HEK293 (cell line): ENCODE measurements around the gene CENPP.
A peak's percentile ranks its signal among the peaks of the same experiment; 100 is the strongest.

Experiments
- CTCF ChIA-PET: fragments of 350-600 bp; formaldehyde crosslinking; extraction: SDS; loops from one replicate; lab custom pipeline; 2021; ENCODE audit warnings: antibody characterized with exemption; lab: Yijun Ruan, JAX
- POLR2A ChIA-PET: fragments of 300-600 bp; formaldehyde crosslinking; extraction: SDS; loops from one replicate; lab custom pipeline; 2020; ENCODE audit warnings: antibody characterized with exemption, inconsistent platforms; lab: Yijun Ruan, JAX
- H3K27ac ChIP-seq: fragments of 200-500 bp; sonication (Bioruptor generic); 2 replicates; pipeline ENCODE4 v1.5.1; 2014; ENCODE audit warnings: low read depth, low read length, control low read depth, inconsistent platforms; ENCODE audit errors: extremely low read depth
- H3K36me3 ChIP-seq, 2 experiments: fragments of 200-500 bp in 1 of 2; sonication (Bioruptor generic) in 1 of 2; 1 replicate in 1 of 2; 2 replicates in 1 of 2; pipeline ENCODE4 v1.5.1; 2014 to 2017; ENCODE audit warnings: inconsistent platforms in 2 of 2, low read length in 2 of 2; ENCODE audit not compliant: control insufficient read depth in 2 of 2, insufficient read depth in 1 of 2
- H3K4me1 ChIP-seq: fragments of 200-500 bp; sonication (Bioruptor generic); 2 replicates; pipeline ENCODE4 v1.5.1; 2014; ENCODE audit warnings: mild to moderate bottlenecking, low read length, inconsistent platforms; ENCODE audit not compliant: control insufficient read depth, insufficient read depth
- H3K4me3 ChIP-seq: 2 replicates; pipeline ENCODE4 v1.5.1; 2011; ENCODE audit warnings: low read depth, mild to moderate bottlenecking, control low read depth, low read length, moderate library complexity
- H3K9me3 ChIP-seq: fragments of 200-500 bp; sonication (Bioruptor generic); 2 replicates; pipeline ENCODE4 v1.5.1; 2014; ENCODE audit warnings: low read depth, low read length, inconsistent platforms; ENCODE audit not compliant: control insufficient read depth, insufficient read depth
- BCL11B ChIP-seq: fragments of 450-650 bp; formaldehyde crosslinking; IDR thresholded peaks from 2 replicates; pipeline ENCODE4 v1.5.1; 2016; ENCODE audit warnings: low read depth, missing biosample characterization, missing genetic modification characterization
- GLI4 ChIP-seq: fragments of 450-650 bp; formaldehyde crosslinking; IDR thresholded peaks from 2 replicates; pipeline ENCODE4 v1.5.1; 2016; ENCODE audit warnings: missing biosample characterization, missing genetic modification characterization
- GLIS1 ChIP-seq: fragments of 450-650 bp; formaldehyde crosslinking; IDR thresholded peaks from 2 replicates; pipeline ENCODE4 v1.5.1; 2016; ENCODE audit warnings: missing biosample characterization, missing genetic modification characterization
- KLF17 ChIP-seq: fragments of 450-650 bp; formaldehyde crosslinking; IDR thresholded peaks from 2 replicates; pipeline ENCODE4 v1.5.1; 2016; ENCODE audit warnings: missing biosample characterization, missing genetic modification characterization
- OSR2 ChIP-seq: fragments of 450-650 bp; formaldehyde crosslinking; IDR thresholded peaks from 2 replicates; pipeline ENCODE4 v1.5.1; 2016; ENCODE audit warnings: missing biosample characterization, missing genetic modification characterization
- PRDM10 ChIP-seq: fragments of 450-650 bp; formaldehyde crosslinking; IDR thresholded peaks from 2 replicates; pipeline ENCODE4 v1.5.1; 2016; ENCODE audit warnings: missing biosample characterization, missing genetic modification characterization
- TSHZ1 ChIP-seq: fragments of 450-650 bp; formaldehyde crosslinking; IDR thresholded peaks from 2 replicates; pipeline ENCODE4 v1.5.1; 2016; ENCODE audit warnings: missing biosample characterization, missing genetic modification characterization, borderline replicate concordance
- ZBTB21 ChIP-seq: fragments of 450-650 bp; formaldehyde crosslinking; IDR thresholded peaks from 2 replicates; pipeline ENCODE4 v1.5.1; 2017; ENCODE audit warnings: missing biosample characterization, missing genetic modification characterization
- ZBTB7A ChIP-seq: fragments of 450-650 bp; formaldehyde crosslinking; IDR thresholded peaks from 2 replicates; pipeline ENCODE4 v1.5.1; 2016; ENCODE audit warnings: low read depth, missing biosample characterization, missing genetic modification characterization
- ZFHX2 ChIP-seq: fragments of 450-650 bp; formaldehyde crosslinking; conservative IDR thresholded peaks from 2 replicates; pipeline ENCODE4 v1.5.1; 2016; ENCODE audit warnings: missing biosample characterization, missing genetic modification characterization
- ZNF202 ChIP-seq: fragments of 450-650 bp; formaldehyde crosslinking; IDR thresholded peaks from 2 replicates; pipeline ENCODE4 v1.5.1; 2016; ENCODE audit warnings: missing biosample characterization, missing genetic modification characterization, borderline replicate concordance
- ZNF311 ChIP-seq: fragments of 450-650 bp; formaldehyde crosslinking; IDR thresholded peaks from 2 replicates; pipeline ENCODE4 v1.5.1; 2017; ENCODE audit warnings: missing biosample characterization, missing genetic modification characterization, borderline replicate concordance
- ZNF404 ChIP-seq: fragments of 450-650 bp; formaldehyde crosslinking; IDR thresholded peaks from 2 replicates; pipeline ENCODE4 v1.5.1; 2017; ENCODE audit warnings: missing biosample characterization, missing genetic modification characterization
- ZNF664 ChIP-seq: fragments of 450-650 bp; formaldehyde crosslinking; IDR thresholded peaks from 2 replicates; pipeline ENCODE4 v1.5.1; 2016; ENCODE audit warnings: missing biosample characterization, missing genetic modification characterization
- ZNF701 ChIP-seq: fragments of 450-650 bp; formaldehyde crosslinking; IDR thresholded peaks from 2 replicates; pipeline ENCODE4 v1.5.1; 2016; ENCODE audit warnings: missing biosample characterization, missing genetic modification characterization
- ZNF791 ChIP-seq: fragments of 450-650 bp; formaldehyde crosslinking; IDR thresholded peaks from 2 replicates; pipeline ENCODE4 v1.5.1; 2016; ENCODE audit warnings: missing biosample characterization, missing genetic modification characterization
- ZNF830 ChIP-seq: fragments of 450-650 bp; IDR thresholded peaks from 2 replicates; pipeline ENCODE4 v1.5.0; 2018; ENCODE audit warnings: missing biosample characterization, missing genetic modification characterization, low read depth, mild to moderate bottlenecking, moderate library complexity
- ZSCAN4 ChIP-seq: fragments of 450-650 bp; formaldehyde crosslinking; IDR thresholded peaks from 2 replicates; pipeline ENCODE4 v1.5.1; 2017; ENCODE audit warnings: missing biosample characterization, missing genetic modification characterization

The CENPP gene

GRCh38 chr9:92608909-92609445, 283.2 kb downstream of the CENPP start:
- no peak overlapping the region for H3K4me3 ChIP-seq
- no peak overlapping the region for H3K27ac ChIP-seq
- 0 out of 2 replicates have a peak, but pooled peaks cover 6% of the 10 kb centered on the region for H3K4me1 ChIP-seq
- no peaks in the 10 kb centered on the region for H3K9me3 ChIP-seq
- ChIA-PET CTCF (no interaction called here), POLR2A (no interaction called here)
- peaks cover 0 to 35% of the 10 kb centered on the region in 2 experiments; a peak in 1 of 3 replicates for H3K36me3 ChIP-seq
- TF ChIP-seq ZNF791 (tag by site-specific recombination) (no peak), GLIS1 (tag by site-specific recombination) (peak; percentile 31; the same call in 1 of the 2 replicates)

- ChIA-PET CTCF (interaction anchor here (0.6 kb wide), 1 partner anchor 416 kb away, joined by 3 read pairs; no protein-coding TSS in a partner anchor), POLR2A (no interaction called here)
- H3K36me3 ChIP-seq, result peaks cover 0 to 52% of the 10 kb centered on the region in 2 experiments; a peak in 1 of 3 replicates
- no peak for TF ChIP-seq ZNF664 (tag by site-specific recombination)
- TF ChIP-seq GLI4 (tag by site-specific recombination), result no peak
- TF ChIP-seq OSR2 (tag by site-specific recombination), result no peak
- TF ChIP-seq PRDM10, result no peak
- TF ChIP-seq KLF17 (tag by site-specific recombination), result no peak
- TF ChIP-seq ZNF830 (tag by site-specific recombination), result no peak
- TF ChIP-seq ZNF202 (tag by site-specific recombination), result no peak
- TF ChIP-seq BCL11B (tag by site-specific recombination), result no peak
- TF ChIP-seq ZNF311 (tag by site-specific recombination), result no peak
- no peak for TF ChIP-seq ZBTB7A (tag by site-specific recombination)
- no peak for TF ChIP-seq ZNF404 (tag by site-specific recombination)
- no peak for TF ChIP-seq ZSCAN4 (tag by site-specific recombination)
- TF ChIP-seq ZFHX2, result no peak
- no peak for TF ChIP-seq TSHZ1
- TF ChIP-seq ZNF701 (tag by site-specific recombination), result no peak
- no peak for TF ChIP-seq ZBTB21 (tag by site-specific recombination)
- H3K9me3 ChIP-seq, result no peaks in the 10 kb centered on the region
- 0 out of 2 replicates have a peak, but pooled peaks cover 6% of the 10 kb centered on the region for H3K4me1 ChIP-seq
- no peak overlapping the region for H3K27ac ChIP-seq
- no peak overlapping the region for H3K4me3 ChIP-seq
Observed at GRCh38 chr9:92610470-92611420, 285.0 kb downstream of the CENPP start.
